GM23338 (cell line): Measurements from ENCODE around the gene MAPK8IP3. TPM values are rescaled to one million over a fixed set of nuclear protein-coding genes. Genes with fewer than 3 reads are reported as not detected.

Experiments
- ATAC-seq: fragments of 200-7000 bp; cut with Tn5 transposase; 3 replicates; pipeline ENCODE4 v1.9.1; 2020
- DNase-seq: peaks from one replicate; pipeline ENCODE4 v3.0.0-alpha.2; 2015; ENCODE audit warnings: low spot score
- H2AFZ ChIP-seq: fragments of 200-600 bp; sonication (generic); 2 replicates; pipeline ENCODE4 v1.8.0; 2016; ENCODE audit warnings: antibody characterized with exemption, mild to moderate bottlenecking, moderate library complexity
- H3F3A ChIP-seq: fragments of 200-600 bp; sonication (generic); replicated peaks from 2 replicates; pipeline ENCODE4 v1.8.0; 2017; ENCODE audit warnings: antibody characterized with exemption, mixed run types, low read depth
- H3K27ac ChIP-seq: fragments of 200-600 bp; sonication (generic); 2 replicates; pipeline ENCODE4 v1.6.1; 2016; ENCODE audit warnings: low read depth
- H3K27me3 ChIP-seq: fragments of 200-600 bp; sonication (generic); 2 replicates; pipeline ENCODE4 v1.8.0; 2016; ENCODE audit warnings: mild to moderate bottlenecking, mixed run types, moderate library complexity; ENCODE audit not compliant: insufficient read depth
- H3K36me3 ChIP-seq: fragments of 200-600 bp; sonication (generic); 2 replicates; pipeline ENCODE4 v1.8.0; 2016; ENCODE audit warnings: mild to moderate bottlenecking; ENCODE audit not compliant: insufficient read depth
- H3K4me1 ChIP-seq: fragments of 200-600 bp; sonication (generic); 2 replicates; pipeline ENCODE4 v1.8.0; 2016; ENCODE audit warnings: mild to moderate bottlenecking, moderate library complexity; ENCODE audit not compliant: insufficient read depth
- H3K4me2 ChIP-seq: fragments of 200-600 bp; sonication (generic); 2 replicates; pipeline ENCODE4 v1.7.1; 2017; ENCODE audit warnings: mixed run types
- H3K4me3 ChIP-seq: fragments of 200-600 bp; sonication (generic); 2 replicates; pipeline ENCODE4 v1.6.1; 2016; ENCODE audit warnings: mixed run types
- H3K79me2 ChIP-seq: fragments of 200-600 bp; sonication (generic); replicated peaks from 2 replicates; pipeline ENCODE4 v1.8.0; 2017; ENCODE audit warnings: mild to moderate bottlenecking; ENCODE audit not compliant: insufficient read depth
- H3K9me2 ChIP-seq: fragments of 200-600 bp; sonication (generic); 2 replicates; pipeline ENCODE4 v1.8.0; 2017; ENCODE audit not compliant: insufficient read depth
- H4K20me1 ChIP-seq: fragments of 200-600 bp; sonication (generic); replicated peaks from 2 replicates; pipeline ENCODE4 v1.8.0; 2017; ENCODE audit warnings: mild to moderate bottlenecking; ENCODE audit not compliant: insufficient read depth
- H3K27ac Mint-ChIP-seq: 2 replicates; pipeline ENCODE4 v1.8.0; 2020; ENCODE audit warnings: inconsistent platforms, mild to moderate bottlenecking, moderate library complexity, mixed read lengths
- H3K27me3 Mint-ChIP-seq: 3 replicates; pipeline ENCODE4 v1.8.0; 2022; ENCODE audit warnings: low read depth, mild to moderate bottlenecking, moderate library complexity, mixed read lengths, inconsistent platforms; ENCODE audit not compliant: insufficient read depth, poor library complexity
- H3K36me3 Mint-ChIP-seq: 3 replicates; pipeline ENCODE4 v1.8.0; 2021; ENCODE audit warnings: low read depth, mild to moderate bottlenecking, inconsistent platforms, moderate library complexity, mixed read lengths
- H3K4me1 Mint-ChIP-seq: 3 replicates; pipeline ENCODE4 v1.8.0; 2020; ENCODE audit warnings: mild to moderate bottlenecking, inconsistent platforms, mixed read lengths
- H3K4me3 Mint-ChIP-seq: 3 replicates; pipeline ENCODE4 v1.8.0; 2021; ENCODE audit warnings: moderate library complexity, mild to moderate bottlenecking, inconsistent platforms, mixed read lengths
- H3K9me3 Mint-ChIP-seq: 3 replicates; pipeline ENCODE4 v1.8.0; 2020; ENCODE audit warnings: moderate library complexity, mild to moderate bottlenecking, inconsistent platforms, mixed read lengths
- CREB1 ChIP-seq: fragments of 250-450 bp; sonication (Bioruptor Pico); IDR thresholded peaks from 2 replicates; pipeline ENCODE4 v1.5.0; 2020; ENCODE audit warnings: low read depth, mild to moderate bottlenecking, moderate library complexity
- EZH2 ChIP-seq: fragments of 200-600 bp; sonication (generic); IDR thresholded peaks from one replicate; pipeline ENCODE4 v1.8.0; 2017; ENCODE audit warnings: antibody characterized with exemption, mild to moderate bottlenecking, low read depth; ENCODE audit not compliant: unreplicated experiment
- EZH2phosphoT487 ChIP-seq: fragments of 200-600 bp; sonication (generic); IDR thresholded peaks from one replicate; pipeline ENCODE4 v1.8.1; 2018; ENCODE audit warnings: antibody characterized with exemption; ENCODE audit not compliant: unreplicated experiment
- JUNB ChIP-seq: IDR thresholded peaks from one replicate; pipeline ENCODE4 v1.6.1; 2016; ENCODE audit warnings: antibody characterized with exemption; ENCODE audit not compliant: unreplicated experiment
- NANOG ChIP-seq: IDR thresholded peaks from 2 replicates; pipeline ENCODE4 v1.6.1; 2016; ENCODE audit warnings: antibody characterized with exemption, borderline replicate concordance
- POLR2AphosphoS5 ChIP-seq: IDR thresholded peaks from 2 replicates; pipeline ENCODE4 v1.6.1; 2016; ENCODE audit warnings: antibody characterized with exemption, low read depth
- REST ChIP-seq: IDR thresholded peaks from one replicate; pipeline ENCODE4 v1.6.1; 2018; ENCODE audit warnings: antibody characterized with exemption; ENCODE audit not compliant: unreplicated experiment
- STAT1 ChIP-seq: IDR thresholded peaks from one replicate; pipeline ENCODE4 v1.6.1; 2016; ENCODE audit warnings: antibody characterized with exemption; ENCODE audit not compliant: unreplicated experiment
- ZNF114 ChIP-seq: fragments of 250-450 bp; sonication (Bioruptor Pico); IDR thresholded peaks from 2 replicates; pipeline ENCODE4 v1.5.0; 2020; ENCODE audit warnings: mild to moderate bottlenecking, moderate library complexity
- ZNF331 ChIP-seq: fragments of 250-450 bp; sonication (Bioruptor Pico); IDR thresholded peaks from 2 replicates; pipeline ENCODE4 v1.5.0; 2020; ENCODE audit warnings: low read depth, mild to moderate bottlenecking, moderate library complexity
- ZNF462 ChIP-seq: fragments of 250-450 bp; sonication (Bioruptor Pico); IDR thresholded peaks from 2 replicates; pipeline ENCODE4 v1.5.0; 2020; ENCODE audit warnings: mild to moderate bottlenecking, moderate library complexity
- polyA plus RNA-seq: library from polyadenylated mRNA; unstranded; fragments of >200 nt; fragmentation: Nextera tagmentation; extraction: Ambion mirVana; gene quantifications from 2 replicates; pipeline ENCODE4 v1.2.1, GENCODE V29; 2016
- total RNA-seq: library from RNA; depleted of rRNA; stranded (reverse); fragments of >200 nt; shearing (Covaris generic); gene quantifications from 2 replicates; pipeline ENCODE4 v1.2.3, GENCODE V29; 2014
- TF ChIP-seq, protein P1 (sequence below): IDR thresholded peaks from 2 replicates; pipeline ENCODE4 v1.6.1; 2016; ENCODE audit warnings: antibody characterized with exemption
- TF ChIP-seq, protein P2 (sequence below), 2 experiments: fragments of 200-600 bp in 1 of 2; sonication (generic) in 1 of 2; conservative IDR thresholded peaks; 2 replicates each; pipeline versions ENCODE4 v1.5.1 to v1.6.1; 2016 to 2017; ENCODE audit warnings: antibody characterized with exemption in 2 of 2, low read depth in 2 of 2, mild to moderate bottlenecking in 2 of 2, moderate library complexity in 1 of 2

Gene MAPK8IP3
- total and polyA plus RNA-seq, 2 experiments from 2014 or later: 11.3 to 58.4 TPM

GRCh38 chr16:1749152-1750117, 43.4 kb downstream of the MAPK8IP3 start:
- no peak for DNase-seq
- no peaks in the 10 kb centered on the region for H3K27me3 ChIP-seq
- Mint-ChIP-seq H3K36me3 (peaks cover 26% of the 10 kb centered on the region), H3K4me1 (no peaks in the 10 kb centered on the region), H3K4me3 (no peak overlapping the region), H3K9me3 (no peaks in the 10 kb centered on the region), H3K27ac (no peak overlapping the region), H3K27me3 (peaks cover 11% of the 10 kb centered on the region)
- H3K27ac ChIP-seq: no peak overlapping the region
- H3K4me1 ChIP-seq: no peaks in the 10 kb centered on the region
- no peaks in the 10 kb centered on the region for H3K79me2 ChIP-seq
- H4K20me1 ChIP-seq: no peaks in the 10 kb centered on the region
- ATAC-seq: no peak
- no peaks in the 10 kb centered on the region for H3K9me2 ChIP-seq
- no peaks in the 10 kb centered on the region; the same call in 1 of the 2 replicates for H3K36me3 ChIP-seq
- no peak overlapping the region for H2AFZ ChIP-seq
- H3K4me3 ChIP-seq: no peak overlapping the region
- TF ChIP-seq CREB1 (CRISPR knock-in tag) (no peak), ZNF462 (CRISPR knock-in tag) (no peak), ZNF114 (CRISPR knock-in tag) (no peak), ZNF331 (no peak), POLR2AphosphoS5 (no peak), JUNB (no peak), NANOG (no peak), EZH2phosphoT487 (no peak), REST (no peak), STAT1 (no peak), EZH2 (no peak)
- TF ChIP-seq, protein P1, sequence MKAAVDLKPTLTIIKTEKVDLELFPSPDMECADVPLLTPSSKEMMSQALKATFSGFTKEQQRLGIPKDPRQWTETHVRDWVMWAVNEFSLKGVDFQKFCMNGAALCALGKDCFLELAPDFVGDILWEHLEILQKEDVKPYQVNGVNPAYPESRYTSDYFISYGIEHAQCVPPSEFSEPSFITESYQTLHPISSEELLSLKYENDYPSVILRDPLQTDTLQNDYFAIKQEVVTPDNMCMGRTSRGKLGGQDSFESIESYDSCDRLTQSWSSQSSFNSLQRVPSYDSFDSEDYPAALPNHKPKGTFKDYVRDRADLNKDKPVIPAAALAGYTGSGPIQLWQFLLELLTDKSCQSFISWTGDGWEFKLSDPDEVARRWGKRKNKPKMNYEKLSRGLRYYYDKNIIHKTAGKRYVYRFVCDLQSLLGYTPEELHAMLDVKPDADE: no peak
- TF ChIP-seq, protein P2, sequence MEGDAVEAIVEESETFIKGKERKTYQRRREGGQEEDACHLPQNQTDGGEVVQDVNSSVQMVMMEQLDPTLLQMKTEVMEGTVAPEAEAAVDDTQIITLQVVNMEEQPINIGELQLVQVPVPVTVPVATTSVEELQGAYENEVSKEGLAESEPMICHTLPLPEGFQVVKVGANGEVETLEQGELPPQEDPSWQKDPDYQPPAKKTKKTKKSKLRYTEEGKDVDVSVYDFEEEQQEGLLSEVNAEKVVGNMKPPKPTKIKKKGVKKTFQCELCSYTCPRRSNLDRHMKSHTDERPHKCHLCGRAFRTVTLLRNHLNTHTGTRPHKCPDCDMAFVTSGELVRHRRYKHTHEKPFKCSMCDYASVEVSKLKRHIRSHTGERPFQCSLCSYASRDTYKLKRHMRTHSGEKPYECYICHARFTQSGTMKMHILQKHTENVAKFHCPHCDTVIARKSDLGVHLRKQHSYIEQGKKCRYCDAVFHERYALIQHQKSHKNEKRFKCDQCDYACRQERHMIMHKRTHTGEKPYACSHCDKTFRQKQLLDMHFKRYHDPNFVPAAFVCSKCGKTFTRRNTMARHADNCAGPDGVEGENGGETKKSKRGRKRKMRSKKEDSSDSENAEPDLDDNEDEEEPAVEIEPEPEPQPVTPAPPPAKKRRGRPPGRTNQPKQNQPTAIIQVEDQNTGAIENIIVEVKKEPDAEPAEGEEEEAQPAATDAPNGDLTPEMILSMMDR (conservative IDR thresholded peaks at IDR 0.05; ENCODE audit: low read depth in 2 of 2): no peak
- H3F3A ChIP-seq: no peaks in the 10 kb centered on the region
- no peak overlapping the region for H3K4me2 ChIP-seq
